Lung (tissue), 12 donors: ENCODE data around the gene IGFALS. TPM values are rescaled to one million over a fixed set of nuclear protein-coding genes. Genes with fewer than 3 reads are reported as not detected.
A peak's percentile ranks its signal among the peaks of the same experiment; 100 is the strongest.
"Not testable (repeated sequence)": the region's sequence is repeated elsewhere in the genome, so short reads cannot be mapped to it uniquely, and the experiment has no call there.

Experiments
- ATAC-seq: fragments of 200-7000 bp; cut with Tn5 transposase; one replicate; pipeline ENCODE4 v1.9.1; 2020; ENCODE audit warnings: moderate number of reproducible peaks; ENCODE audit not compliant: insufficient read depth, low FRiP score
- DNase-seq, 3 donors: peaks; one replicate each; pipeline ENCODE4 v3.0.0-alpha.2; 2013 to 2017
- H3K27ac ChIP-seq, 2 donors: one replicate each; pipeline ENCODE4 v1.5.1; 2013; ENCODE audit warnings: mild to moderate bottlenecking in 2 of 2, moderate library complexity in 2 of 2, control low read depth in 1 of 2, inconsistent platforms in 1 of 2, low read depth in 1 of 2, low read length in 1 of 2
- H3K27me3 ChIP-seq, 3 donors: one replicate each; pipeline ENCODE4 v1.5.1; 2013; ENCODE audit warnings: low read length in 2 of 3; ENCODE audit not compliant: control insufficient read depth in 3 of 3, insufficient read depth in 3 of 3
- H3K36me3 ChIP-seq, 4 donors: one replicate each; pipeline ENCODE4 v1.5.1; 2013; ENCODE audit warnings: low read length in 4 of 4, mild to moderate bottlenecking in 1 of 4, moderate library complexity in 1 of 4; ENCODE audit not compliant: control insufficient read depth in 4 of 4, insufficient read depth in 4 of 4
- H3K4me1 ChIP-seq, 5 donors: one replicate each; pipeline ENCODE4 v1.5.1; 2013; ENCODE audit warnings: low read length in 5 of 5, mild to moderate bottlenecking in 2 of 5, moderate library complexity in 1 of 5; ENCODE audit not compliant: control insufficient read depth in 5 of 5, insufficient read depth in 5 of 5
- H3K4me3 ChIP-seq: one replicate; pipeline ENCODE4 v1.5.1; 2013; ENCODE audit warnings: mild to moderate bottlenecking, control low read depth, moderate library complexity
- H3K9ac ChIP-seq, 2 donors: one replicate each; pipeline ENCODE4 v1.5.1; 2013; ENCODE audit warnings: low read length in 2 of 2, control low read depth in 1 of 2; ENCODE audit not compliant: insufficient read depth in 1 of 2
- H3K9me3 ChIP-seq, 4 donors: one replicate each; pipeline ENCODE4 v1.5.1; 2013; ENCODE audit warnings: low read length in 3 of 4, mild to moderate bottlenecking in 1 of 4, moderate library complexity in 1 of 4; ENCODE audit not compliant: control insufficient read depth in 4 of 4, insufficient read depth in 3 of 4
- WGBS, 2 donors: extraction: QIAGEN DNeasy Blood & Tissue Kit; methylation state at CpG; one replicate each; pipeline ENCODE4 v1.1.7; 2013; 5-methylcytosine and 5-hydroxymethylcytosine counted together
- polyA plus RNA-seq, 2 donors: library from polyadenylated mRNA; stranded (reverse); fragments of 200-250 nt; gene quantifications; one replicate each; pipeline ENCODE4 v1.2.1, GENCODE V29; 2013
- total RNA-seq, 2 donors: library from RNA; depleted of rRNA in 1 of 2; stranded (reverse); fragments of >200 nt in 1 of 2; gene quantifications; one replicate each; pipeline ENCODE4 v1.2.1, GENCODE V29; 2014 to 2021
- TF ChIP-seq, protein P1 (sequence below): IDR thresholded peaks from 2 replicates; pipeline ENCODE4 v1.5.1; 2012; ENCODE audit warnings: mild to moderate bottlenecking; ENCODE audit errors: control extremely low read depth, extremely low read depth
- donor health status: control.
- donor health status: control.
- donor health status: Bipolar disorder and iron deficiency.
- donor health status: healthy.
- donor health status: DM: yes; HTN: yes; CAD: no.

IGFALS gene
- total and polyA plus RNA-seq, 4 donors: 1.2 to 4.4 (median 1.5) TPM

DNA sequence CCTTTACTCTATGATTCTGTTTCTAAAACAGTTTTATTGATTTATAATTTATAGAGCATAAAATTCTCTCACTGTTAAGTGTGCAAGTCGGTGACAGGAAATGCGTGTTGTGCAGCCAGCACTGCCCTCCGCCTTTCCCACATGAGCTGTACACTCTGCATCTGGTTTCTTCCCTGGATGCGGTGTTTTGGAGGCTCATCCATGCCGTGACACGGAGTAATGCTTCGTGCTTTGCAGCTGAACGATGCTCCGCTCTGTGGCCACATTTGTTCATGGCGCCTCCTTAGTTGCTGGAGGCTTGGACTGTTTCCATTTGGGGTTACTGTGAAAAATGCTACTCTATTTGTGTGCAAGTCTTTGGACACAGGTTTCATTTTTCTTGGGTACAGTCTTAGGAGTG is 7.2 kb upstream of the IGFALS start:
- H3K27ac ChIP-seq: no peak overlapping the region
- DNase-seq: no peak
- peaks cover 0 to 6% (median 1%) of the 10 kb centered on the region in 4 donors for H3K9me3 ChIP-seq
- H3K4me3 ChIP-seq: no peak overlapping the region
- H3K27me3 ChIP-seq: no peaks in the 10 kb centered on the region
- no peak for ATAC-seq
- H3K9ac ChIP-seq: no peak overlapping the region
- H3K4me1 ChIP-seq: no peaks in the 10 kb centered on the region
- TF ChIP-seq, protein P1, sequence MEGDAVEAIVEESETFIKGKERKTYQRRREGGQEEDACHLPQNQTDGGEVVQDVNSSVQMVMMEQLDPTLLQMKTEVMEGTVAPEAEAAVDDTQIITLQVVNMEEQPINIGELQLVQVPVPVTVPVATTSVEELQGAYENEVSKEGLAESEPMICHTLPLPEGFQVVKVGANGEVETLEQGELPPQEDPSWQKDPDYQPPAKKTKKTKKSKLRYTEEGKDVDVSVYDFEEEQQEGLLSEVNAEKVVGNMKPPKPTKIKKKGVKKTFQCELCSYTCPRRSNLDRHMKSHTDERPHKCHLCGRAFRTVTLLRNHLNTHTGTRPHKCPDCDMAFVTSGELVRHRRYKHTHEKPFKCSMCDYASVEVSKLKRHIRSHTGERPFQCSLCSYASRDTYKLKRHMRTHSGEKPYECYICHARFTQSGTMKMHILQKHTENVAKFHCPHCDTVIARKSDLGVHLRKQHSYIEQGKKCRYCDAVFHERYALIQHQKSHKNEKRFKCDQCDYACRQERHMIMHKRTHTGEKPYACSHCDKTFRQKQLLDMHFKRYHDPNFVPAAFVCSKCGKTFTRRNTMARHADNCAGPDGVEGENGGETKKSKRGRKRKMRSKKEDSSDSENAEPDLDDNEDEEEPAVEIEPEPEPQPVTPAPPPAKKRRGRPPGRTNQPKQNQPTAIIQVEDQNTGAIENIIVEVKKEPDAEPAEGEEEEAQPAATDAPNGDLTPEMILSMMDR: no peak
- WGBS, 2 donors: 81 to 85% methylated on average over 10 of the region's 10 CpGs
- H3K36me3 ChIP-seq: peaks cover 0 to 3% (median 1%) of the 10 kb centered on the region in 4 donors

DNA sequence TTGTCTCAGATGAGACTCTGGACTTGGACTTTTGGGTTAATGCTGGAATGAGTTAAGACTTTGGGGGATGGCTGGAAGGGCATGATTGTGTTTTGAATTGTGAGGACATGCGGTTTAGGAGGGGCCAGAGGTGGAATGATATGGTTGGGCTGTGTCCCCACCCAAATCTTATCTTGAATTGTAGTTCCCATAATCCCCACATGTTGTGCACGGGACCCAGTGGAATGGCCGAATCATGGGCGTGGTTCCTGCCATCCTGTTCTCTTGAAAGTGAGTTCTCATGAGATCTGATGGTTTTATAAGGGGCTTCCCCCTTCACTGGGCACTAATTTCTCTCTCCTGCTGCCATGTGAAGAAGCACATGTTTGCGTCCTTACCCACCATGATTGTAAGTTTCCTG is 5.8 kb upstream of the IGFALS start:
- ATAC-seq, H3K27me3 ChIP-seq, H3K4me3 ChIP-seq, DNase-seq, H3K36me3 ChIP-seq, H3K27ac ChIP-seq, H3K9me3 ChIP-seq, H3K9ac ChIP-seq: not testable (repeated sequence)
- 70 to 82% methylated on average over 5 of the region's 5 CpGs for WGBS, 2 donors
- peaks cover 0 to 12% (median 0%) of the 10 kb centered on the region in 5 donors for H3K4me1 ChIP-seq

DNA sequence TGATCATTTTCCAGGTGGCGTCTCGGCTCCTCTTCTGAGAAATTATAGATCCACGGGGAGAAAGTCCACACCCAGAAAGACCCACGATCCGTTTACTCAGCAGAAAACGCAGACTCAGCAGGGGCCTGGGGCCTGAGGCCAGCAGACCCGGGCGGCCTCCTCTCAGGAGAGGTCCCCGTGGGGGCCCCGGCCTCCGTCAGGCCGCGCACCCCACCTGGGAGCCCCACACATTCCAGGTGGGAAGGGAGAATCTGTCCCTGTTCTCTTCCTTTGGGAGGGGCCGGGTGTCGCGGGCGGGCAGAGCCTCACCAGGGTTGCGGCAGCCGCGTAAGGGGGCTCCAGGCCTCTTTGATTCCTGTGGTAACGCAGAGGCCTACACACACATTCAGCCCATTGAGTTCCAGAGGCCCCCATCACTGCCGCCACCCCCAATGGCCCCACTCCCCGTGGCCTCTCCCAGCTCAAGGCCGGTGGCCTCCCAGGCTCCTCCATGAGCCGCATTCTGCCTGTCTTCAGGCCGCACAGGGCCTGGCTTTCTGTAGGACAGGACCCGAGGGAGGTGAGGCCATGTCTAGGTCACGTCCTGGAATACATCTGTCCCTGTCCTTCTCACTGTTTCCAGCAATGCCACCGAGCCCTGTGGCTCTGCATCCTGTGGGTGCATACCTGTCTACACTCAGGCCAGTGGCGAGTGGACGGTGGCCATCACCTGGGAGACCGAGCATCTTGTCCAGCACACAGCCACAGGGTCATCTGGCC is 1.6 kb upstream of the IGFALS start:
- H3K4me3 ChIP-seq: no peak overlapping the region
- WGBS, 2 donors: 75 to 88% methylated on average over 32 of the region's 32 CpGs
- H3K9ac ChIP-seq: no peak overlapping the region
- peaks cover 0 to 12% (median 0%) of the 10 kb centered on the region in 5 donors for H3K4me1 ChIP-seq
- no peak overlapping the region for H3K27ac ChIP-seq
- no peak for DNase-seq
- H3K27me3 ChIP-seq: no peaks in the 10 kb centered on the region
- peaks cover 0 to 21% (median 0%) of the 10 kb centered on the region in 4 donors for H3K36me3 ChIP-seq
- no peak for ATAC-seq
- TF ChIP-seq, protein P1: no peak
- peaks cover 0 to 9% (median 1%) of the 10 kb centered on the region in 4 donors for H3K9me3 ChIP-seq

DNA sequence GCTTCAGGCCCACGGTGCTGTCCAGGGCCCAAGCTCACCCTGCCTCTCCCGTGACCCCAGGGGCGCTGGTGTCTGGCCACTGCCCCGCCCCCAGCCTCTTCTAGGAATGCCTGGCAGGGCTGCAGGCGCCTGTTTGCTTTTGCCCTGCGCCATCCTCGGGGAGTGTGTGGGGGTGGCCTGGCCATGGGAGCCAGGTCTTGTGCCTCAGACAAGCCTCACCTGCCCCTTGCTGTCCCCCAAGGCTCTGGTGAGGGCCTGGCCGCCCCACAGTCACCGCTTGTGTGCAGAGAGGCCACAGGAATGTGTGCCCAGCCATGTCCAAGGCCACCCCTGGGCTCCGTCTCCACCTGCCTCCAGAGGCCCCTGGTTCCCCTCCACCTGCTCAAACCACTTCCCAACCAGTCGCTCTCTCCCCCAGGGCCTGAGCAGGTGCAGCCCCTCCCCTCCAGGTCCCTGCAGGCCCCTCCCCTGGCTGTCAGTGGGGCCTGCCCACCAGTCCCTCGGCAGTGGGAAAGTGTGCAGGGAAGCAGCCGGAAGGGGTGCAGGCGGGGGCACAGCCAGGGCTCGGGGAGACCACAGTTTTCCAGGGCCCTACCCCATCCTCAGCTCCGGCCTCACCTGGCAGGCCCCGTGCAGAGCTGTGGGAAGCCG is 841 bp upstream of the IGFALS start:
- Histone ChIP-seq H3K9me3 (peaks cover 0 to 9% (median 1%) of the 10 kb centered on the region in 4 donors), H3K4me1 (peaks cover 0 to 12% (median 0%) of the 10 kb centered on the region in 5 donors), H3K36me3 (peaks cover 0 to 27% (median 0%) of the 10 kb centered on the region in 4 donors), H3K9ac (no peak overlapping the region), H3K27me3 (no peaks in the 10 kb centered on the region), H3K4me3 (no peak overlapping the region), H3K27ac (peak overlapping the region in 1 of 2 donors; percentile 17)
- DNase-seq (peak in 2 of 3 donors; percentile 51 to 63), ATAC-seq (peak; percentile 21)
- WGBS, 2 donors: 57 to 72% methylated on average over 15 to 18 of the region's 18 CpGs
- TF ChIP-seq, protein P1: no peak
